Upper lobe of left lung (tissue), 4 donors: ENCODE results near the gene ADAD2.

ENCODE experiments used
- CTCF ChIP-seq, 6 experiments: fragments of 450-650 bp in 4 of 6; fragments of 200-600 bp in 2 of 6; sonication (generic) in 2 of 6; IDR thresholded peaks; one replicate each; pipeline ENCODE4 v1.5.1; 2016 to 2019; ENCODE audit warnings: antibody characterized with exemption in 6 of 6
- POLR2A ChIP-seq, 4 donors: fragments of 450-650 bp; IDR thresholded peaks; one replicate each; pipeline ENCODE4 v1.5.1; 2016 to 2017; ENCODE audit warnings: antibody characterized with exemption in 4 of 4, mild to moderate bottlenecking in 2 of 4
- POLR2AphosphoS5 ChIP-seq, 2 donors: sonication (generic); formaldehyde crosslinking; IDR thresholded peaks; one replicate each; pipeline ENCODE4 v1.5.1; 2017; ENCODE audit warnings: antibody characterized with exemption in 2 of 2

- TF ChIP-seq POLR2AphosphoS5 (IDR thresholded peaks at IDR 0.05) = peak in 1 of 2 donors; percentile 47
- no peak for TF ChIP-seq CTCF (IDR thresholded peaks at IDR 0.05)
- peak in 1 of 4 donors; percentile 49 for TF ChIP-seq POLR2A (IDR thresholded peaks at IDR 0.05)
Measured at GRCh38 chr16:84199861-84200260, 8.9 kb downstream of the ADAD2 start.
